Left lung (tissue), 10 donors: Measurements from ENCODE around the gene CSNK1E. TPM values are rescaled to one million over a fixed set of nuclear protein-coding genes. Genes with fewer than 3 reads are reported as not detected.

Experiments used
- ATAC-seq: fragments of 200-7000 bp; cut with Tn5 transposase; one replicate; pipeline ENCODE4 v1.9.1; 2020; ENCODE audit warnings: moderate library complexity
- DNase-seq, 4 donors: peaks; one replicate each; pipeline ENCODE4 v3.0.0-alpha.2; 2013 to 2020
- H3K27ac ChIP-seq, 2 donors: fragments of 200-600 bp; sonication (generic) in 1 of 2; one replicate each; pipeline versions ENCODE4 v1.5.0 to v1.8.0; 2020 to 2021
- H3K27me3 ChIP-seq, 2 donors: fragments of 200-600 bp; sonication (generic) in 1 of 2; one replicate each; pipeline versions ENCODE4 v1.5.0 to v1.8.0; 2020 to 2021
- H3K36me3 ChIP-seq, 2 donors: fragments of 200-600 bp; sonication (generic) in 1 of 2; one replicate each; pipeline versions ENCODE4 v1.5.0 to v1.8.0; 2020 to 2021
- H3K4me1 ChIP-seq, 2 donors: fragments of 200-600 bp; one replicate each; pipeline ENCODE4 v1.8.0; 2021
- H3K4me3 ChIP-seq, 2 donors: fragments of 200-600 bp; sonication (generic) in 1 of 2; one replicate each; pipeline versions ENCODE4 v1.5.0 to v1.8.0; 2020 to 2021; ENCODE audit warnings: mild to moderate bottlenecking in 1 of 2
- H3K9me3 ChIP-seq, 2 donors: fragments of 200-600 bp; sonication (generic) in 1 of 2; one replicate each; pipeline versions ENCODE4 v1.5.0 to v1.8.0; 2020 to 2021
- intact Hi-C, 2 donors: fragments of 100-400 bp; cut with DNase I; formaldehyde crosslinking; loops; one replicate each; pipeline versions ENCODE4 v1.11.2 to v1.14.2; 2022
- polyA plus RNA-seq, 6 donors: library from polyadenylated mRNA; unstranded; fragments of 120-200 nt; gene quantifications; one replicate each; pipeline ENCODE4 v1.2.1, GENCODE V29; 2013; ENCODE audit not compliant: insufficient read length in 6 of 6
- total RNA-seq, 2 donors: library from RNA; stranded (reverse); fragmentation: NEBNext Ultra II Directional; extraction: Animal tissue kit (Norgen Biotek cat#: 25700); gene quantifications; one replicate each; pipeline ENCODE4 v1.2.1, GENCODE V29; 2021
- TF ChIP-seq, protein P1 (sequence below), 2 donors: fragments of 200-600 bp; sonication (generic) in 1 of 2; IDR thresholded peaks; one replicate each; pipeline versions ENCODE4 v1.5.0 to v1.8.0; 2021; ENCODE audit warnings: antibody characterized with exemption in 2 of 2
- donor health status: DM: no; HTN: yes; CAD: no.
- donor health status: DM: no; HTN: no; CAD: no.

The CSNK1E gene
- total and polyA plus RNA-seq, 8 donors, result 95.3 to 209 (median 179) TPM

DNA sequence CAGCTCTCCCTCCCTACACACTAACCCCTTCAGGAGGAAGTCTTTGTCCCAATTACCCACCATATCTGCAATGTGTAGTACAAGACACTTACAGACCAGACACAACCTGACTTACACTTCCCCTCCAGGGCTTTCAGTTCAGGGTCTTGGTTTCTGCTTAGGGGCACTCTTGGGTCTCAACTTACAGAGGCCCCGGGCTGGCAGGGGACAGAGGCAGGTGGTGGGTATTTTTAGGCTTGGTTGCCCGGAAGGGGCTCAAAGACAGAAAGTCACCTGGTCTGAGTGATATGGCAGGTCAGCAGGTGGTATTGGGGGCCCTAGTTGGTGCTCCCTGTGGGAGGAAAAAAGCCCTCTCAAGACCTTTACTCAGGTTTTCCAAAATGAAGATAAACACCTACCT lies 41.1 kb downstream of the CSNK1E start:
- ATAC-seq (no peak), DNase-seq (no peak)
- intact Hi-C loops, result no loop called here
- H3K36me3 ChIP-seq, result no peaks in the 10 kb centered on the region
- peaks cover 15 to 19% of the 10 kb centered on the region in 2 donors for H3K4me1 ChIP-seq
- no peak overlapping the region for H3K4me3 ChIP-seq
- TF ChIP-seq, protein P1, sequence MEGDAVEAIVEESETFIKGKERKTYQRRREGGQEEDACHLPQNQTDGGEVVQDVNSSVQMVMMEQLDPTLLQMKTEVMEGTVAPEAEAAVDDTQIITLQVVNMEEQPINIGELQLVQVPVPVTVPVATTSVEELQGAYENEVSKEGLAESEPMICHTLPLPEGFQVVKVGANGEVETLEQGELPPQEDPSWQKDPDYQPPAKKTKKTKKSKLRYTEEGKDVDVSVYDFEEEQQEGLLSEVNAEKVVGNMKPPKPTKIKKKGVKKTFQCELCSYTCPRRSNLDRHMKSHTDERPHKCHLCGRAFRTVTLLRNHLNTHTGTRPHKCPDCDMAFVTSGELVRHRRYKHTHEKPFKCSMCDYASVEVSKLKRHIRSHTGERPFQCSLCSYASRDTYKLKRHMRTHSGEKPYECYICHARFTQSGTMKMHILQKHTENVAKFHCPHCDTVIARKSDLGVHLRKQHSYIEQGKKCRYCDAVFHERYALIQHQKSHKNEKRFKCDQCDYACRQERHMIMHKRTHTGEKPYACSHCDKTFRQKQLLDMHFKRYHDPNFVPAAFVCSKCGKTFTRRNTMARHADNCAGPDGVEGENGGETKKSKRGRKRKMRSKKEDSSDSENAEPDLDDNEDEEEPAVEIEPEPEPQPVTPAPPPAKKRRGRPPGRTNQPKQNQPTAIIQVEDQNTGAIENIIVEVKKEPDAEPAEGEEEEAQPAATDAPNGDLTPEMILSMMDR (IDR thresholded peaks at IDR 0.05), result no peak
- H3K27me3 ChIP-seq, result no peaks in the 10 kb centered on the region
- H3K9me3 ChIP-seq, result no peaks in the 10 kb centered on the region
- no peak overlapping the region for H3K27ac ChIP-seq

DNA sequence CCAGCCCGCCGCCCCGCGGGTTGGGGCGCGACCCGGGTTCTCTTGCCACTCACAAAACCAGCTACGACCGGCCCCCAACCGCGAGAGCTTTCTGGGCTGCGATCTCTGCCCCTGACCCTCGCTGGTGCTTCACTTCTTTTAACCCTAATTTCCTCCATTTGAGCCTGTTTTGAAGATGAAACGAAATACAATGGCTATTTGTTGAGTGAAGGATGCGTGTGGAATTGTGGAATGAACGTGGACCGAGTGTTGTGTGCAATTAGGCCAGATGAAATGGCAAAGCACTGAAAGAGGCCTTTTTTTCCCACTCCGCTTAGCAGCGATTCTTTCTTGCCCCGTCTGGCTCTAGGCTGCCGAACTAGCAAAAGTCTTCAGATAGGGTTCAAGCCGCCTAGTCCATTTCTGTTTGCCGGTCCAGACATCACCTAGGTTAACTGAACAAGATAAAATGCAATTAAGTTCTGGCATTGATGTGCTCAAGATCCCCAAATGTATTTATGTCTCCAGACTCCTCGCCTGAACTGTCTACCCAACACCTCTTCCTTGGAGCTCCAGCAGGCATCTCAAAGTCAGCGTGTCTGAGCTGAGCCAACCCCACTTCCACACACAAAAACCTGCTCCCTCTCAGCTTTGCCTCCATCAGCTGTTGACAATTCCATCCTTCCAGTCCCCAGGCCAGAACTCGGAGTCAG lies 44.0 kb downstream of the CSNK1E start:
- Histone ChIP-seq H3K4me1 (peaks cover 15 to 44% of the 10 kb centered on the region in 2 donors), H3K36me3 (no peaks in the 10 kb centered on the region), H3K4me3 (peak overlapping the region; percentile 95 to 97), H3K9me3 (no peaks in the 10 kb centered on the region), H3K27ac (peak overlapping the region; percentile 85 to 88), H3K27me3 (no peaks in the 10 kb centered on the region)
- ATAC-seq, result peak; percentile 1
- TF ChIP-seq, protein P1 (IDR thresholded peaks at IDR 0.05), result no peak
- DNase-seq, result no peak
- intact Hi-C loops, result no loop called here

DNA sequence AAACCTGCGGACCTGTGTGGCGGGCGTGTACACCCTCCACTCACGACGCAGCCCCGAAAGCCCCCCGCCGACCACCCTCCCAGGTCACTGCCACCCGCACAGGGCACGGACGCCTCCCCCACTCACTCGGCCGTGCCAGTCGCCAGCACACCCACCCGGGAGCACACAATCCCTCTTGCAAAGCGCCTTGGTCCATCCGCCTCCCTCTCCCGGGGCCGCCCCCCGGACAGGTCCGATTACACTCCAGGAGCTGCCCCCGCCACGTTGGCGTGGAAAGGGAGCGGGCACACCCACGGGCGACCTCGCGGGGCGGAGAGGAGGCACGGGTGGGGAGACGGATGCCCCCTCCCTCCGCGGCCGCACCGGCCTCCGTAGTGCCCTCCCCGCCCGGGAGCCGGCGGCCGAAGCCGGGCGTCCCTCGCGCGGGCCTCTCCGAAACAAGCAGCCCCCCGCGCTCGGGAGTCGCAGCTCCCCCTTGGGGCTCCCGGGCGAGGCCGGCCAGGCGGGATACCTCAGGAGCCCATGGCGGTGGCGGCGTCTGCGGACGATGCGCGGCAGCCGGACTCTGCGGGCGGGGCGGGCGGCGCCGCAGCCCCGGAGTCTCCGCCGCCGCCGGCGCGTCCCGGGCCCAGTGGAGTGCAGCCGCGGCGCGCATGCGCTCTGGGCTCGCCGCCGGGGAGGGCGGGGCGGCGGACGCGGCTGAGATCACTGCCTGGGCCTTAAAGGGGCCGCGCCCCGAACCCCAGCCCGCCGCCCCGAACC lies 44.7 kb downstream of the CSNK1E start, which contains the start of gene TMEM184B:
Gene TMEM184B (minus strand): TSS at position 638 of the 762 bp plus-strand sequence. CDS start 25,049 bp downstream, outside the sequence.
- H3K27ac ChIP-seq, result peak within 1 kb of the TSS; percentile 85 to 88
- peak within 1 kb of the TSS; percentile 95 to 97 for H3K4me3 ChIP-seq
- DNase-seq, result peak; percentile 72 to 95 (median 88)
- TF ChIP-seq, protein P1 (IDR thresholded peaks at IDR 0.05), result no peak
- no peaks in the 10 kb centered on the region for H3K27me3 ChIP-seq
- peaks cover 21 to 51% of the 10 kb centered on the region in 2 donors for H3K4me1 ChIP-seq
- intact Hi-C loops, result no loop called here
- H3K9me3 ChIP-seq, result no peaks in the 10 kb centered on the region
- ATAC-seq, result peak; percentile 92
- H3K36me3 ChIP-seq, result no peaks in the 10 kb centered on the region

DNA sequence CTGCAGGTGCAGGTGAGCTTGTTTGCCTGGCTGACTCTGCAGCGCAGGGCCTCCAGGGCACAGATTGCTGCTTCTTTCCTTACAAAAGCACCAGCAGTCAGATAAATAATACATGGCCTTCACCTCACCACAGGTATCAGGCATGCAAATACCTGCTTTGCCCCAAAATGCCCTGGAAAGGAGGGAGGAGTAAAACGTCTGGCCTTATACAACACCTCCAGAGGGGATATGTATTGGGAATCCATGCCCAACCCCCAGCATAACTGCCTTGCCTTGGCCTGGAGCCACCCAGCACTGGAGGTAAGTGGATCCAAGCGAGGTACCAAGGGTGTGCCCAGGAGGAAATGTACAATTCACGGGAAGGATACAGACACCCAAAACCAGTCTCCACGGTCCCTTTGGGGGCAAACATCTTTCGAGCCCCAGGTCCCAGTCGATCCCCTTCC lies 45.3 kb downstream of the CSNK1E start:
- Histone ChIP-seq H3K4me1 (peaks cover 22 to 58% of the 10 kb centered on the region in 2 donors), H3K4me3 (peak overlapping the region; percentile 95 to 97), H3K27me3 (no peaks in the 10 kb centered on the region), H3K27ac (peak overlapping the region; percentile 85 to 88), H3K9me3 (no peaks in the 10 kb centered on the region), H3K36me3 (no peaks in the 10 kb centered on the region)
- DNase-seq (peak in 2 of 4 donors; percentile 60 to 67), ATAC-seq (peak; percentile 74)
- intact Hi-C loops, result no loop called here
- TF ChIP-seq, protein P1 (IDR thresholded peaks at IDR 0.05), result no peak

DNA sequence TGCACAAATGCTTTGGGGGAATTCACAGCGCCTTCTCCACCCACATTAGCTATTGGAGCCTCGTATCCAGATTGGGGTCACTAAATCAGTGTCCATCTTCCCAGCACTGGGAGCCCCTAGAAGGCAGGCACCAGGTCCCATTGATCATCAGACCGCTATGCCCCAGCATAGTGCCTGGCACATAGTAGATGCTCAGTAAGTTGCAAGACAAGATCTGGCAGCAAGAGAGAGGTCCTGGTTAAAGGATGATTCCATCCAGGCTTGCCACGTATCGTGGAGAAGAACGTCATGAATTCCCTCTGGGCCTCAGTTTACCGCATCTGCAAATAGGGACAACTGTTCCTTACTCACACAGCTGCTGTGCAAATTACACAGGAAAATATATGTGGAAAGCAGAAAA lies 46.1 kb downstream of the CSNK1E start:
- H3K9me3 ChIP-seq, result no peaks in the 10 kb centered on the region
- H3K36me3 ChIP-seq, result no peaks in the 10 kb centered on the region
- peaks cover 29 to 66% of the 10 kb centered on the region in 2 donors for H3K4me1 ChIP-seq
- peak overlapping the region; percentile 17 to 88 for H3K27ac ChIP-seq
- TF ChIP-seq, protein P1 (IDR thresholded peaks at IDR 0.05), result no peak
- H3K4me3 ChIP-seq, result peak overlapping the region in 1 of 2 donors; percentile 97
- intact Hi-C loops, result no loop called here
- H3K27me3 ChIP-seq, result no peaks in the 10 kb centered on the region
- DNase-seq, result no peak
- ATAC-seq, result no peak
